ENCODE measurements around the gene EDEM1. TPM values are rescaled to one million over a fixed set of nuclear protein-coding genes. Genes with fewer than 3 reads are reported as not detected.

Gene EDEM1
- total RNA-seq, 2 donors from 2014 or later, result 8.1 to 11.2 TPM

GRCh38 chr3:5198313-5198677, 10.8 kb downstream of the EDEM1 start:
- DNase-seq (ENCODE audit: low spot score), result no peak
- H3K27ac ChIP-seq, result no peak overlapping the region
- H3K4me1 ChIP-seq, result peaks cover 0 to 17% of the 10 kb centered on the region in 2 donors
- no peaks in the 10 kb centered on the region for H3K9me3 ChIP-seq
- no peaks in the 10 kb centered on the region for H3K27me3 ChIP-seq
- peaks cover 47% of the 10 kb centered on the region for H3K36me3 ChIP-seq
- TF ChIP-seq, protein P1, sequence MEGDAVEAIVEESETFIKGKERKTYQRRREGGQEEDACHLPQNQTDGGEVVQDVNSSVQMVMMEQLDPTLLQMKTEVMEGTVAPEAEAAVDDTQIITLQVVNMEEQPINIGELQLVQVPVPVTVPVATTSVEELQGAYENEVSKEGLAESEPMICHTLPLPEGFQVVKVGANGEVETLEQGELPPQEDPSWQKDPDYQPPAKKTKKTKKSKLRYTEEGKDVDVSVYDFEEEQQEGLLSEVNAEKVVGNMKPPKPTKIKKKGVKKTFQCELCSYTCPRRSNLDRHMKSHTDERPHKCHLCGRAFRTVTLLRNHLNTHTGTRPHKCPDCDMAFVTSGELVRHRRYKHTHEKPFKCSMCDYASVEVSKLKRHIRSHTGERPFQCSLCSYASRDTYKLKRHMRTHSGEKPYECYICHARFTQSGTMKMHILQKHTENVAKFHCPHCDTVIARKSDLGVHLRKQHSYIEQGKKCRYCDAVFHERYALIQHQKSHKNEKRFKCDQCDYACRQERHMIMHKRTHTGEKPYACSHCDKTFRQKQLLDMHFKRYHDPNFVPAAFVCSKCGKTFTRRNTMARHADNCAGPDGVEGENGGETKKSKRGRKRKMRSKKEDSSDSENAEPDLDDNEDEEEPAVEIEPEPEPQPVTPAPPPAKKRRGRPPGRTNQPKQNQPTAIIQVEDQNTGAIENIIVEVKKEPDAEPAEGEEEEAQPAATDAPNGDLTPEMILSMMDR (IDR thresholded peaks at IDR 0.05), result no peak
- H3K4me3 ChIP-seq, result no peak overlapping the region

DNA sequence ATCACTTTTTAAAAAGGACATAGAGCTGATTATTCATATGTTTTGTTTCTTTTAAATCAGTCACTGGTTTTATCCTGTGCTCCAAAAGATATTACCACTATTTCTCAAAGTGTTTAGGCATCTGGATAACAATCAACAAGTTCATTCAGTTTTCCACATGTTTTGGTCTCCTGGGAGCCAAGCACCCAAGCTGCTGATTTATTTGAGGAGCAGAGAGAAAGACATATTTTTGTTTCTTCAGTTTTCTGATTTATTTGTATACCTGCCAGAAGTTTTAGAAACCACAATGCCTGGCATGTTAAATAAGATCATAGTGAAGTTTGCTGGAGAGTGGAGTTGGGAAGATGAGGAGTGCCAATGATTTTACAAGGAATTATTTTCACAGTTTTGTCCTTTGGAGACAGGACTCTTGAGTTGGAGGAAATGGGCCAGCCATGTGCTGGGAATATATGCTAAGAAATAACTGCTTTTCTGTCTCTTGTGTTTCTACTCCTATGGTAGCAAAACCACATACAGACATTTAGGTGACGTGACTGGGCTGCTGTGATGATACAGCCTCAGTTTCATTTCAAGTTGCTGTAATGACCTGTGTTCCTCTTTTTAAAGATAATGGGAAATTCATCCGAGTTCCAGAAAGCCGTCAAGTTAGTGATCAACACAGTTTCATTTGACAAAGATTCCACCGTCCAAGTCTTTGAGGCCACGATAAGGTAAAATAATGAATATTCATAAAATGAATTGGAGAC, 11.7 kb downstream of the EDEM1 start:
- TF ChIP-seq, protein P1 (IDR thresholded peaks at IDR 0.05), result no peak
- Histone ChIP-seq H3K36me3 (peaks cover 49% of the 10 kb centered on the region), H3K27me3 (no peaks in the 10 kb centered on the region), H3K4me3 (no peak overlapping the region), H3K4me1 (peaks cover 0 to 17% of the 10 kb centered on the region in 2 donors), H3K27ac (no peak overlapping the region), H3K9me3 (no peaks in the 10 kb centered on the region)
- no peak for DNase-seq (ENCODE audit: low spot score)

DNA sequence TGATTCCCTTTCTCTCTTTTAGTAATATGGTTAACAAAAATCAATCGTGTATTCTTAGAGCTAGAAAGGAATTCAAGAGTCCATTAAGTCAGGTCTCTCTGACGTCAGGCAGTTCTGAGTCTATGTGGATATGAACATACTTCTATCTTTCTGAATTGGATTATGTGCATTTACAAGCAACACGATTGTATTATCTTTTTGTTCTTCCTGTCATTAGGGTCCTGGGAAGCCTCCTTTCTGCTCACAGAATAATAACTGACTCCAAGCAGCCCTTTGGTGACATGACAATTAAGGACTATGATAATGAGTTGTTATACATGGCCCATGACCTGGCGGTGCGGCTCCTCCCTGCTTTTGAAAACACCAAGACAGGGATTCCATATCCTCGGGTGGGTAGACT, 14.0 kb downstream of the EDEM1 start:
- no peaks in the 10 kb centered on the region for H3K9me3 ChIP-seq
- no peak for DNase-seq (ENCODE audit: low spot score)
- H3K27ac ChIP-seq, result no peak overlapping the region
- H3K27me3 ChIP-seq, result no peaks in the 10 kb centered on the region
- H3K36me3 ChIP-seq, result peaks cover 70% of the 10 kb centered on the region
- TF ChIP-seq, protein P1 (IDR thresholded peaks at IDR 0.05), result no peak
- no peak overlapping the region for H3K4me3 ChIP-seq
- H3K4me1 ChIP-seq, result peaks cover 0 to 7% of the 10 kb centered on the region in 2 donors

GRCh38 chr3:5202222-5202621, 14.7 kb downstream of the EDEM1 start:
- Histone ChIP-seq H3K4me3 (no peak overlapping the region), H3K27me3 (no peaks in the 10 kb centered on the region), H3K27ac (no peak overlapping the region), H3K9me3 (no peaks in the 10 kb centered on the region), H3K36me3 (peaks cover 77% of the 10 kb centered on the region), H3K4me1 (peaks cover 0 to 3% of the 10 kb centered on the region in 2 donors)
- DNase-seq (ENCODE audit: low spot score), result no peak
- TF ChIP-seq, protein P1 (IDR thresholded peaks at IDR 0.05), result no peak

- Histone ChIP-seq H3K4me3 (no peak overlapping the region), H3K27me3 (no peaks in the 10 kb centered on the region), H3K4me1 (no peaks in the 10 kb centered on the region), H3K36me3 (peaks cover 96% of the 10 kb centered on the region), H3K27ac (no peak overlapping the region), H3K9me3 (no peaks in the 10 kb centered on the region)
- DNase-seq (ENCODE audit: low spot score), result no peak
- TF ChIP-seq, protein P1 (IDR thresholded peaks at IDR 0.05), result no peak
Measured at GRCh38 chr3:5205165-5205941, 17.8 kb downstream of the EDEM1 start.

Measured in right atrium auricular region (tissue), 2 donors.